HK-2 (cell line): Measurements from ENCODE around the gene VSTM2B.

Experiments used
- DNase-seq: peaks from one replicate; pipeline ENCODE4 v3.0.0-alpha.2; 2018; ENCODE audit not compliant: unreplicated experiment

Gene VSTM2B

DNA sequence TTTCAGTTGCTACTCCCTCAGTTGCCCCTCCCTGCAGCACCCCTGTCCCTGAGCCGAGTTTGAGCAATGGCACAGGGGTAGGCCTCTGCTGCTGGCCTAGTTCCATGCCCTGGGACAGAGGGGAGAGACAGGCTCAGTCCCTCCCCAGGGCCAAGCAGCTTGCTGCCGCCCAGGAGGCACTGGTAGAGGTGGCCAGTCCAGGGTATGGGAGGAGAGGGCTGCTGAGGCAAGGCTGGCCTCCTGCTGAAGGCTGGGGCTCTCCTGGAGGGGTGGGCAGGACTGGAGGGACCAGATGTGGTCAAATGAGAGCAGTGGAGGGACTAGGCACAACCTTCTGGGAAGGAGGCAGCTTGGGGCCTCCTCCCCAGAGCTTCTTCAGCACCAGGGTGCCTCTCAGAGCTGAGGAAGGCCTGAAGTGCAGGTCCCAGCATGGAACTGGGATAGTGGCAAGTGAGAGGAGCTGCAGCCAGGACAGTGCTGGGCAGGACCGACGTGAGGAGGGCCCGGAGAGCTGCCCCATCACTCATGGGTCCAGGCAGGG is 29.8 kb upstream of the VSTM2B start:
- DNase-seq: no peak

DNA sequence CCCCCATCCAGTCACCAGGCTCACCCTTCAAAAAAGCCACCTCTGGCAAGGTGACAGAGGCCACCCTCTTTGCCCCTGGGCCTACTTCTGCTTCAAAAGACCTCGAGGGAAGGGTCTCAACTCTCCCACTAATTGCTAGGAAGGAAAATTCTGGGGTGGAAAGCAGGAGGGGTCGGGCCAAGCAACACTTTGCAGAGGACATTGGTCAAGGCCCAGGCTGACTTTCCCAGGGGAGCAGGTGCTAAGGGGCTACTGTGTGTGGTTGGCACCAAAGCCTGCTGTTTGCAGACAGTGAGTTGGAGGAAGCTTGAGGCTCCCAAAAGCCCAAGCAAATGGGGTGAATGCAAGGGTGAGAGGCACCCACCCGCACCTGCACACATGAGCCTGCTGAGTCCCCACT is 28.6 kb upstream of the VSTM2B start:
- DNase-seq: no peak

DNA sequence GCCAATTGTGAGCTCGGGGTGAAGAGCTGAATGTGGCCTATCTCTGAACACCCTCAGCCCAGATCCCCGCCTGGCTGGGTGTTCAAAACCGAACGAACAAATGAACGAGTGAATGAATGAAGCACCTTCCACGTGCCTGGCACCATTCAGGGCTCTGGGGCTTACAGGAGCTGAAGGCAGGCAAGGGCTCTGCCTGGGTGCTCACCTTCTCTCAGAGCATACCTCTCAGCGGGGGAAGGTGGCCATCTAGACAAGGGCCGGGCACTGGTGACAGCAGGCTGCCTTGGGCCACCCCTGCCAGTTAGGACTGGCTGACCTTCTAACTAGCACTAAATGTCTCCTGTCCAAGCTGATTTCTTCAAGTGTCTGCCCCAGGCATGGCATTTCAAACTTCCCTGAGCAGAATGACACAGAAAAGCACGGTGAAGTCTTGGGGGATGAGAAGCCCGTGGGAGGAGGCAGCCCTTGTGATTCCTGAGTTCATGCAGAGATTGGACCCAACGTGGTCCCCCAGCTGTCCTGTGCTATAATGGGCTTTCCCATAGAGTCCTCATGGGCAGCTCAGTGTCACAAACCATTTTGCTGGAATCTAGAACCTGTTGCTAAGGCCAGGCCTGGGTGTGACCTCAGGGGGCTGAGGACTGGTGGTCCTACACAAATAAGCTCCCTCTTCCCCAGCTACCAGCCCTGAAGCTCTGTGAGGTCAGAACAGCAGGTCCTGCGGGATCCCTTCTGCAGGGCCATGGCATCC is 27.9 kb upstream of the VSTM2B start:
- DNase-seq: no peak

- DNase-seq: no peak
Observed at GRCh38 chr19:29499261-29499920, 26.4 kb upstream of the VSTM2B start.

DNA sequence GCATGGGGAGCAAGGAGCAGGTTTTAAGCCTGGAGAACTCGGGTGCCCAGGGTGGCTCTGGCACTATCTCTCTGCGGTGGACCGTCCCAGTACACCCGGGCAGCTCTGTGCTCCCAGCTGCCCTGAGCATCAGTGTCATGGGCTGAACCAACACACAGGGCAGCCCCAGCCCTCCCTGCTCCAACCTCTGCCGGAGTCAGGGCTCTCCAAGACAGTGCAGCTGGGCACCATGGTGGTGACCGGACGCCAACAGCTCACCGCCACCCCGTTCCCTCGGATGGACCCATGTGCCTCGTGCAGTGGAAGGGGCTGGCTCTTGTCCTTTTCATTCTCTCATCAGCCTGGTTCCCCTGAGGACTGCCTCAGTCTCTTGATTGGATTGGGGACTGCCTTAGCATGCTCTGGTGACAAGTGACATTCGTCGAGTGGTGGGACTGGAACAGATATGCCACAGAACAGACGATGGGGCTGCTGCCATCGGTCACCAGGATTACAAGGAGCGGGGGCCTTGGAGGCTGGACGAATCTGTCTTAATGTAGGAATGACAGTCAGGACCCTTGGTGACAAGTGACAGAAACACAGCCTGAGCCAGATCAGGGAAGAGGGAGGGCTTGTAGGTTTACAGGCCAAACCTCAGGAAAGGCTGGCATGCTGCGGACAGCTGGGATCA is 25.7 kb upstream of the VSTM2B start:
- DNase-seq: no peak

DNA sequence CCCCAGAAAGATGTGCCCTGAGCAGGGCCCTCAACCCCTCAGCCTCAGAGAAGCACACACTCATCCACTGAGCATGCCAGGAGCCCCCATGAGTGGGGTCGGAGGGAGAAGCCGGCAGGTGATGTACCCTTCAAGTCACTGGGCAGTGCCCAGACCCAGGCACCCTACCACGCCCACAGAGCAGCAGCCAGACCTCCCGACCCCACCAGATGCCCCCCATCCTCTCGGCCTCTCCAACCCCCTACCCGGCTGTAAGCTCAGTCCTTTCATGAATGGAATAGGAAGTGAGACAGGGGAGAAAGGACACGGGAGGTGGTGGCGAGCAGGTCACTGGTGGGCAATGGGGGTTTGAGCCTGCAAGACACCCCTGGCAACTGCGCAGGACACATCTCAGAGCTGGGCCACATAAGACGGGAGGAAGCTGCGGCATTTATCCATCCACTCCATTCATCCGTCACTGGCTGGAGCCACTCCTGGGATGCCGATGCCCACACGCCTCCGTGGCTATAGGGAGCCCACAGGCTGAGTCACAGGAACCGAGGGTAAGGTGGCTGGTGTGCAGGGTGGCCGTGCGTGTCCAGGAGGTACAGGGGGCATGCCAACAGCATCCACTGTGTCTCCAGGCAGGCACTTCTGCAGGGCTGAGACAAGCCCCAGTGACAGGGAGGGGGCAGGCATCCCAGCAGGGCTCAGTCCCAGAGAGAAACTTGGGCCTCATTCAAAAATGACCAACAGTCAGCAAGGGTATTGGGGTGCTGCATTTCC is 23.8 kb upstream of the VSTM2B start:
- no peak for DNase-seq

DNA sequence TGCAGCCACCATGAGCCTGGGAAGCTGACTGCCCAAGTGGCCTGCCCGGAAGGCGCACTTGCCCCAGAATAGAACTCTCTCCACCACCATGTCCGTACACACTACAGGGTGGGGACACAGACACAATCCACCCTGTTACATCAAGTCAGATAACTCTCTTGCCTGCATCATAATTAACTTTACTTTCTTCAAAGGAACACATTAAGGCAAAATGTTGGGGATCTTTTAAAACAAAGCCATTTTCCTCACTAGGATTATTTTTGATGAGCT is 23.3 kb upstream of the VSTM2B start:
- no peak for DNase-seq

DNA sequence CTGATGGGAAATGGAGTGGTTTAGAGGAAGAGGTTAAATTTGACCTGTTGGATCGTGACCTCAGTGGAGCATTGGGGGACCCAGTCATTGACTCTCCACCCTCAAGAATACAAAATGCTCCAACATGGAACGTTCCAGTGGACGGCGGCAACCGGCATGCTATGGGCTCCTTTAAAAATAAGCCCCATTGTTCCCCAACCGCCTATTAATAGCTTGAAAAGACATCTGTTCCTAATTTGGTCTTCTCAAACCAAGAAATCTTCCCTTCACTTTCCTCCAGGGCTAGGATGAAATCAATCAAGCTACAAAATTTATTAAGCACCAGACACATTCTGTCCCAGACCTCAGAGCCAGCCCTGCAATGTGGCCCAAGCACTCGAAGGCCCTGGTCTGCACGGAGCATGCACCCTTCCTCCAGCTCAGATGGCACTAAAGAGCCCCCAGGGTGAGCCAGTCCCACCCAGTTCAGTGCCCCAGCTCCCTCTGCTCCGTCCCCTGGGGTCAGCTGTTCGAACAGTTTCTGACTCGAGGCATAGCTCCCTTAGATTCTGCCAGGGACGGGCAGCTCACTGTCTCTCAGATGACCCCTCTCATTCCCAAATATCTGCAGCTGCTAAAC is 22.5 kb upstream of the VSTM2B start:
- DNase-seq: no peak

DNA sequence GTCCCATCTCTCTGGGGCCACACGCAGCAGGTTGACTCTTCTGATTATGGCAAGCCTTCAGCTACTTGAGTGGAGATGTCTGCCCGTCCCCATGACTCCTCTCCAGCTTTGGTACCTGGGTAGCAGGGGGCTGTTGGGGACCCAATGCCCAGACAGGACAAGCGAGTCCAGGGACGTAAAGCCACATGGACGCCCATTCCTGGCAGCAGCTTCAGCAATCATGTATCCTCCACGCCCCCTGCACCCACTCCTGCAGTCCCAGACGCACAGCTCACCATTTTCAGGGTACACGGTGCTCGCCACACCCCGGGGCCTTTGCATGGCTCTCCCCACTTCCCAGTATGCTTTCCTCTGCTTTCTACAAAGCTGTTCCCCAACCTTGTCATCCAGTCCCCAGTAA is 22.0 kb upstream of the VSTM2B start:
- DNase-seq: no peak

DNA sequence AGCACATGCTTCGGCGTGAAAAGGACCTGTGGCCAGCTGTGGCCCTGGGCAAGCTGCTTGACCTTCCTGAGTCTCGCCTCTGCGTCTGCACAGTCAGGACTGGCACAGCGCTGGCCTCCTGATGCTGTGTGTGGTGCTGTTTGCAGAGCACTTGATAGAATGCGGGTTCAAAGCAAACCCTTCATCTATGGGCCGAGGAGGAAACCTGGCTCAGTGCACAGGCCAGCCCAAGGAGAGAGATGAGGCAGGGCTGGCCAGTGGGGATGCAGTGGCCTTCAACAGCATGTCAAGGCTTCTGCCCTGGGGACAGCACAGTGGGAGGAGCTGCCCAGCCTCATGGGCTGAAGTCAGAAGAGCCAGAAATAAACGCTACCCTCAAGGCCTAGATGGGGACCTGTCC is 21.3 kb upstream of the VSTM2B start:
- no peak for DNase-seq

- no peak for DNase-seq
Observed at GRCh38 chr19:29505097-29505824, 20.5 kb upstream of the VSTM2B start.

- no peak for DNase-seq
Observed at GRCh38 chr19:29506619-29506911, 19.2 kb upstream of the VSTM2B start.

GRCh38 chr19:29507081-29507860 is 18.5 kb upstream of the VSTM2B start:
- DNase-seq: no peak

GRCh38 chr19:29508181-29508580 is 17.6 kb upstream of the VSTM2B start:
- no peak for DNase-seq

GRCh38 chr19:29509456-29509855 is 16.3 kb upstream of the VSTM2B start:
- DNase-seq: no peak

GRCh38 chr19:29510701-29511265 is 15.0 kb upstream of the VSTM2B start:
- DNase-seq: no peak

GRCh38 chr19:29511768-29512167 is 14.0 kb upstream of the VSTM2B start:
- no peak for DNase-seq

GRCh38 chr19:29512748-29513147 is 13.0 kb upstream of the VSTM2B start:
- no peak for DNase-seq

- DNase-seq: no peak
Observed at GRCh38 chr19:29514525-29515232, 11.1 kb upstream of the VSTM2B start.

- no peak for DNase-seq
Observed at GRCh38 chr19:29515233-29515619, 10.6 kb upstream of the VSTM2B start.
